ENCODE results near the gene ICAM3. TPM values are rescaled to one million over a fixed set of nuclear protein-coding genes. Genes with fewer than 3 reads are reported as not detected.

Gene ICAM3
- total RNA-seq, 1 donor from 2014 or later: 12.4 TPM

GRCh38 chr19:10335352-10335985 lies 4.0 kb downstream of the ICAM3 start:
- Histone ChIP-seq H3K4me3 (ENCODE audit: insufficient read depth, low read depth, low read length) (no peak overlapping the region), H4K20me1 (ENCODE audit: insufficient read depth, low read length) (peaks cover 19% of the 10 kb centered on the region), H3K36me3 (ENCODE audit: insufficient read depth, low read length) (no peaks in the 10 kb centered on the region), H3K9ac (ENCODE audit: low read length) (no peak overlapping the region), H3K4me1 (ENCODE audit: insufficient read depth, low read length) (peaks cover 14% of the 10 kb centered on the region), H3K9me3 (ENCODE audit: insufficient read depth, low read depth, low read length) (no peaks in the 10 kb centered on the region), H3K27me3 (ENCODE audit: insufficient read depth, low read length) (no peaks in the 10 kb centered on the region), H3K79me2 (ENCODE audit: insufficient read depth, low read length) (peaks cover 23% of the 10 kb centered on the region), H3K27ac (ENCODE audit: low read depth, low read length) (peak overlapping the region; percentile 12), H3K4me2 (ENCODE audit: low read length) (peak overlapping the region; percentile 99), H2AFZ (ENCODE audit: low read depth, low read length) (peak overlapping the region; percentile 91)
- Mint-ChIP-seq H3K9me3 (ENCODE audit: unreplicated experiment) (no peaks in the 10 kb centered on the region), H3K27ac (ENCODE audit: unreplicated experiment) (no peak overlapping the region), H3K4me3 (ENCODE audit: unreplicated experiment) (no peak overlapping the region), H3K36me3 (ENCODE audit: low read depth, unreplicated experiment) (peaks cover 3% of the 10 kb centered on the region), H3K27me3 (ENCODE audit: low read depth, unreplicated experiment) (peaks cover 11% of the 10 kb centered on the region), H3K4me1 (ENCODE audit: low read depth, unreplicated experiment) (peaks cover 2% of the 10 kb centered on the region)
- FAIRE-seq (no peak), DNase-seq (ENCODE audit: low read depth) (no peak)
- TF ChIP-seq EZH2 (IDR thresholded peaks at IDR 0.05; ENCODE audit: insufficient read depth, low read length) (no peak), CTCF (IDR thresholded peaks at IDR 0.05; ENCODE audit: insufficient read depth, low read depth, low read length) (no peak)

- no peak overlapping the region for H3K27ac Mint-ChIP-seq (ENCODE audit: unreplicated experiment)
- Histone ChIP-seq H3K4me3 (ENCODE audit: insufficient read depth, low read depth, low read length) (peak overlapping the region; percentile 85), H3K4me1 (ENCODE audit: insufficient read depth, low read length) (peaks cover 14% of the 10 kb centered on the region), H3K27ac (ENCODE audit: low read depth, low read length) (peak overlapping the region; percentile 21), H3K9ac (ENCODE audit: low read length) (peak overlapping the region; percentile 96), H4K20me1 (ENCODE audit: insufficient read depth, low read length) (peaks cover 24% of the 10 kb centered on the region), H3K4me2 (ENCODE audit: low read length) (peak overlapping the region; percentile 99), H3K36me3 (ENCODE audit: insufficient read depth, low read length) (peaks cover 5% of the 10 kb centered on the region), H3K27me3 (ENCODE audit: insufficient read depth, low read length) (no peaks in the 10 kb centered on the region), H3K9me3 (ENCODE audit: insufficient read depth, low read depth, low read length) (no peaks in the 10 kb centered on the region), H2AFZ (ENCODE audit: low read depth, low read length) (peak overlapping the region; percentile 91), H3K79me2 (ENCODE audit: insufficient read depth, low read length) (peaks cover 30% of the 10 kb centered on the region)
- H3K27me3 Mint-ChIP-seq (ENCODE audit: low read depth, unreplicated experiment): peaks cover 9% of the 10 kb centered on the region
- DNase-seq (ENCODE audit: low read depth): peak; percentile 87
- TF ChIP-seq EZH2 (IDR thresholded peaks at IDR 0.05; ENCODE audit: insufficient read depth, low read length): no peak
- no peak for TF ChIP-seq CTCF (IDR thresholded peaks at IDR 0.05; ENCODE audit: insufficient read depth, low read depth, low read length)
- peaks cover 6% of the 10 kb centered on the region for H3K36me3 Mint-ChIP-seq (ENCODE audit: low read depth, unreplicated experiment)
- peak overlapping the region; percentile 96 for H3K4me3 Mint-ChIP-seq (ENCODE audit: unreplicated experiment)
- peaks cover 2% of the 10 kb centered on the region for H3K4me1 Mint-ChIP-seq (ENCODE audit: low read depth, unreplicated experiment)
- FAIRE-seq: no peak
- no peaks in the 10 kb centered on the region for H3K9me3 Mint-ChIP-seq (ENCODE audit: unreplicated experiment)
These were observed 4.7 kb downstream of the ICAM3 start for GRCh38 chr19:10334588-10335351.

Measured in astrocyte (in vitro differentiated cells and primary cell).